Tibial nerve (tissue), 4 donors: ENCODE data around the gene ZBTB43. TPM values are rescaled to one million over a fixed set of nuclear protein-coding genes. Genes with fewer than 3 reads are reported as not detected.

ENCODE experiments used
- DNase-seq, 2 donors: peaks; one replicate each; pipeline ENCODE4 v3.0.0-alpha.2; 2019; ENCODE audit warnings: low spot score in 2 of 2
- H3K27ac ChIP-seq, 4 donors: fragments of 200-600 bp; sonication (generic) in 3 of 4; one replicate each; pipeline ENCODE4 v1.5.1; 2017 to 2019; ENCODE audit warnings: mild to moderate bottlenecking in 1 of 4
- H3K27me3 ChIP-seq, 2 donors: fragments of 200-600 bp; sonication (generic) in 1 of 2; one replicate each; pipeline versions ENCODE4 v1.5.1 to v1.6.0; 2017 to 2019
- H3K36me3 ChIP-seq, 3 donors: fragments of 200-600 bp; sonication (generic); one replicate each; pipeline ENCODE4 v1.5.1; 2018 to 2019
- H3K4me1 ChIP-seq, 4 donors: fragments of 200-600 bp; sonication (generic) in 3 of 4; one replicate each; pipeline ENCODE4 v1.5.1; 2017 to 2019
- H3K4me3 ChIP-seq, 4 donors: fragments of 200-600 bp; sonication (generic) in 3 of 4; one replicate each; pipeline ENCODE4 v1.5.1; 2017 to 2019; ENCODE audit warnings: mild to moderate bottlenecking in 1 of 4, moderate library complexity in 1 of 4
- H3K9me3 ChIP-seq, 4 donors: fragments of 200-600 bp; sonication (generic) in 3 of 4; one replicate each; pipeline ENCODE4 v1.5.1; 2017 to 2019
- EP300 ChIP-seq, 2 donors: sonication (generic); formaldehyde crosslinking; IDR thresholded peaks; one replicate each; pipeline ENCODE4 v1.6.1; 2017; ENCODE audit warnings: antibody characterized with exemption in 2 of 2, mild to moderate bottlenecking in 1 of 2
- POLR2A ChIP-seq, 2 donors: fragments of 450-650 bp; IDR thresholded peaks; one replicate each; pipeline ENCODE4 v1.6.1; 2017; ENCODE audit warnings: antibody characterized with exemption in 2 of 2, mild to moderate bottlenecking in 2 of 2, moderate library complexity in 2 of 2
- WGBS, 2 donors: methylation state at CpG; one replicate each; pipeline ENCODE4 v1.1.5; 2018; 5-methylcytosine and 5-hydroxymethylcytosine counted together
- total RNA-seq, 4 donors: library from RNA; depleted of rRNA; stranded (reverse); fragments of >200 nt; gene quantifications; one replicate each; pipeline ENCODE4 v1.1.0, GENCODE V29; 2016
- TF ChIP-seq, protein P1 (sequence below), 5 experiments: fragments of 200-600 bp in 3 of 5; fragments of 450-650 bp in 2 of 5; sonication (generic) in 3 of 5; IDR thresholded peaks; one replicate each; pipeline ENCODE4 v1.5.1; 2016 to 2019; ENCODE audit warnings: antibody characterized with exemption in 5 of 5, mild to moderate bottlenecking in 3 of 5, moderate library complexity in 2 of 5

Gene ZBTB43
- total RNA-seq, 4 donors from 2014 or later, result 6.0 to 10.4 (median 9.4) TPM

GRCh38 chr9:126862104-126862761, 57.4 kb downstream of the ZBTB43 start:
- no peaks in the 10 kb centered on the region for H3K9me3 ChIP-seq
- TF ChIP-seq POLR2A (IDR thresholded peaks at IDR 0.05) (no peak), EP300 (IDR thresholded peaks at IDR 0.05) (no peak)
- TF ChIP-seq, protein P1, sequence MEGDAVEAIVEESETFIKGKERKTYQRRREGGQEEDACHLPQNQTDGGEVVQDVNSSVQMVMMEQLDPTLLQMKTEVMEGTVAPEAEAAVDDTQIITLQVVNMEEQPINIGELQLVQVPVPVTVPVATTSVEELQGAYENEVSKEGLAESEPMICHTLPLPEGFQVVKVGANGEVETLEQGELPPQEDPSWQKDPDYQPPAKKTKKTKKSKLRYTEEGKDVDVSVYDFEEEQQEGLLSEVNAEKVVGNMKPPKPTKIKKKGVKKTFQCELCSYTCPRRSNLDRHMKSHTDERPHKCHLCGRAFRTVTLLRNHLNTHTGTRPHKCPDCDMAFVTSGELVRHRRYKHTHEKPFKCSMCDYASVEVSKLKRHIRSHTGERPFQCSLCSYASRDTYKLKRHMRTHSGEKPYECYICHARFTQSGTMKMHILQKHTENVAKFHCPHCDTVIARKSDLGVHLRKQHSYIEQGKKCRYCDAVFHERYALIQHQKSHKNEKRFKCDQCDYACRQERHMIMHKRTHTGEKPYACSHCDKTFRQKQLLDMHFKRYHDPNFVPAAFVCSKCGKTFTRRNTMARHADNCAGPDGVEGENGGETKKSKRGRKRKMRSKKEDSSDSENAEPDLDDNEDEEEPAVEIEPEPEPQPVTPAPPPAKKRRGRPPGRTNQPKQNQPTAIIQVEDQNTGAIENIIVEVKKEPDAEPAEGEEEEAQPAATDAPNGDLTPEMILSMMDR (IDR thresholded peaks at IDR 0.05), result no peak
- no peak for DNase-seq
- H3K27ac ChIP-seq, result peak overlapping the region in 3 of 4 donors; percentile 77 to 97 (median 91)
- no peaks in the 10 kb centered on the region for H3K27me3 ChIP-seq
- H3K4me3 ChIP-seq, result peak overlapping the region; percentile 63 to 93 (median 76)
- H3K36me3 ChIP-seq, result peaks cover 0 to 22% (median 0%) of the 10 kb centered on the region in 3 donors
- 27 to 30% methylated on average over 11 of the region's 11 CpGs for WGBS, 2 donors
- peaks cover 0 to 49% (median 13%) of the 10 kb centered on the region in 4 donors for H3K4me1 ChIP-seq

DNA sequence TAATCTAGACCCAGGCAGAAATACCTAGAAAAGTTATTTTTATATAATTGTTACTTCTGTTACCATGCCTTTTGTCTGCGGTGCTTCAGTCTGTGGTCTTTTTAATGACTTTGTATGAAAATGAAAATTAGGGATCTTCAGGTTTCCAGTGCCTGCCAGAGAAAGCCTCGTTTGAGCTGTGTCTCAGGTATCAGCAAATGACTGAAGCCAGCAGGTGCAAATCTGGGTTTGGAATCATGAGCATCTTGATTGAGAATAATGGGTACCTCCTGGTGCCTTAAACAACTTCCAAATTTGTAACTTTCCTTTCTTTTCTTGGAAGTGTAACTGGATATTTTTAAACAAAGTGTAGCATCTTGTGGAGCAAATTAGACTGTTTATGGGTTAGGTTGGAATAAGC, 59.9 kb downstream of the ZBTB43 start:
- Histone ChIP-seq H3K36me3 (peaks cover 0 to 29% (median 3%) of the 10 kb centered on the region in 3 donors), H3K4me3 (no peak overlapping the region), H3K9me3 (no peaks in the 10 kb centered on the region), H3K27ac (no peak overlapping the region), H3K27me3 (no peaks in the 10 kb centered on the region), H3K4me1 (peaks cover 0 to 59% (median 13%) of the 10 kb centered on the region in 4 donors)
- no peak for DNase-seq
- TF ChIP-seq, protein P1 (IDR thresholded peaks at IDR 0.05), result no peak
- TF ChIP-seq EP300 (IDR thresholded peaks at IDR 0.05) (no peak), POLR2A (IDR thresholded peaks at IDR 0.05) (no peak)
- 77% methylated on average over 2 of the region's 2 CpGs for WGBS, 2 donors

GRCh38 chr9:126869368-126869767, 64.5 kb downstream of the ZBTB43 start:
- TF ChIP-seq POLR2A (IDR thresholded peaks at IDR 0.05) (no peak), EP300 (IDR thresholded peaks at IDR 0.05) (no peak)
- TF ChIP-seq, protein P1 (IDR thresholded peaks at IDR 0.05), result no peak

DNA sequence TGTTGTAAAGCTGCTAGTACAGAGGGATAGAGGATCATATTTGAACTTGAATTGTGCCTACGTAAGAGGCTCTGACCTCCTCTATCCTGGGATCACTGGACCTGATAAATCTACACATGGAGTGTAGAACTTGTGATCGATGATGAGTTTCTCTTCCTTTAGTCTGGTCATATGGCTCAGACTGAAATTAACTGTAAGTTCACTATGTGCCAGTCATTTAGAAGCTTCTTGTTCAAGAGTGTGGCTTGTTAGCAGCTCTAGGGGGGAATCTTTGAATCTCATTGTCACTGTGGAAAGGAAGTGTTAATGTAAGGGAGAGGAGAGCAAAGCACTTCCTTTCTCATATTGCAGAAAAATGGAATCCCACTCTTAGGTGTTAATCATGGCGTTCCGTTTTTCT, 67.7 kb downstream of the ZBTB43 start:
- H3K27ac ChIP-seq, result no peak overlapping the region
- WGBS, 2 donors, result 84 to 87% methylated on average over 4 of the region's 4 CpGs
- no peak overlapping the region for H3K4me3 ChIP-seq
- no peak for TF ChIP-seq EP300 (IDR thresholded peaks at IDR 0.05)
- TF ChIP-seq, protein P1 (IDR thresholded peaks at IDR 0.05), result no peak
- TF ChIP-seq POLR2A (IDR thresholded peaks at IDR 0.05), result no peak
- no peak for DNase-seq
- no peaks in the 10 kb centered on the region for H3K9me3 ChIP-seq
- peaks cover 0 to 30% (median 3%) of the 10 kb centered on the region in 4 donors for H3K4me1 ChIP-seq
- H3K27me3 ChIP-seq, result no peaks in the 10 kb centered on the region
- peaks cover 0 to 13% (median 3%) of the 10 kb centered on the region in 3 donors for H3K36me3 ChIP-seq

More at GRCh38 chr9:126869368-126869767, 64.5 kb downstream of the ZBTB43 start:
- Histone ChIP-seq H3K36me3 (peaks cover 0 to 29% (median 3%) of the 10 kb centered on the region in 3 donors), H3K9me3 (no peaks in the 10 kb centered on the region), H3K4me1 (peaks cover 0 to 25% (median 0%) of the 10 kb centered on the region in 4 donors), H3K4me3 (no peak overlapping the region), H3K27me3 (no peaks in the 10 kb centered on the region), H3K27ac (no peak overlapping the region)
- no peak for DNase-seq
- WGBS, 2 donors, result 76 to 82% methylated on average over 7 of the region's 7 CpGs

- WGBS, 2 donors, result 77 to 78% methylated on average over 9 of the region's 9 CpGs
- H3K36me3 ChIP-seq, result peaks cover 0 to 17% (median 0%) of the 10 kb centered on the region in 3 donors
- no peaks in the 10 kb centered on the region for H3K9me3 ChIP-seq
- H3K4me3 ChIP-seq, result no peak overlapping the region
- H3K27me3 ChIP-seq, result no peaks in the 10 kb centered on the region
- DNase-seq, result no peak
- no peak overlapping the region for H3K27ac ChIP-seq
- TF ChIP-seq EP300 (IDR thresholded peaks at IDR 0.05) (no peak), POLR2A (IDR thresholded peaks at IDR 0.05) (no peak)
- TF ChIP-seq, protein P1 (IDR thresholded peaks at IDR 0.05), result no peak
- peaks cover 0 to 15% (median 3%) of the 10 kb centered on the region in 4 donors for H3K4me1 ChIP-seq
Measured at GRCh38 chr9:126874546-126875314, 69.9 kb downstream of the ZBTB43 start.
